GM12878 (cell line): ENCODE measurements around the gene KAZN. TPM values are rescaled to one million over a fixed set of nuclear protein-coding genes. Genes with fewer than 3 reads are reported as not detected.

Experiments
- ATAC-seq: fragments of 200-7000 bp; cut with Tn5 transposase; 3 replicates; pipeline ENCODE4 v1.9.1; 2020; ENCODE audit warnings: mild to moderate bottlenecking, moderate library complexity
- BruUV-seq: library from RNA; stranded (reverse); fragments of 400-500 nt; replicated peaks from 2 replicates; lab custom pipeline; 2021; lab: Mats Ljungman, UMichigan
- CTCF ChIA-PET: fragments of 300-600 bp; sonication (Branson Sonifier 250); formaldehyde crosslinking; extraction: SDS; loops from one replicate; lab custom pipeline; 2021; ENCODE audit warnings: inconsistent platforms; lab: Yijun Ruan, JAX
- POLR2A ChIA-PET: fragments of 350-600 bp; formaldehyde crosslinking; extraction: SDS; loops from one replicate; lab custom pipeline; 2021; ENCODE audit warnings: inconsistent platforms; lab: Charles Lee
- RAD21 ChIA-PET: fragments of 300-600 bp; sonication (Branson Sonifier 250); formaldehyde crosslinking; loops from one replicate; lab custom pipeline; 2023; ENCODE audit warnings: antibody characterized with exemption; ENCODE audit not compliant: unreplicated experiment; lab: Charles Lee
- SMC1A ChIA-PET: fragments of 300-600 bp; sonication (Branson Sonifier 250); formaldehyde crosslinking; loops from one replicate; lab custom pipeline; 2023; ENCODE audit not compliant: unreplicated experiment, uncharacterized antibody; lab: Charles Lee
- DNase-seq: peaks from one replicate; pipeline ENCODE4 v3.0.0-alpha.2; 2011; ENCODE audit warnings: low read depth, low spot score
- FAIRE-seq: peaks from 3 replicates; lab custom pipeline; 2011; peaks lifted over from hg19 to GRCh38; lab: Jason Lieb, UNC
- H2AFZ ChIP-seq: 2 replicates; pipeline ENCODE4 v1.6.0; 2011; ENCODE audit warnings: low read depth, low read length, control low read depth; ENCODE audit not compliant: control insufficient read depth
- H3K27ac ChIP-seq: 2 replicates; pipeline ENCODE4 v1.5.1; 2011; ENCODE audit warnings: control low read depth; ENCODE audit not compliant: control insufficient read depth, insufficient read depth
- H3K27me3 ChIP-seq, 2 experiments: replicated peaks in 1 of 2; 2 replicates each; pipeline versions ENCODE4 v1.6.0 to v1.6.1; 2011; ENCODE audit warnings: low read length in 1 of 2; ENCODE audit not compliant: control insufficient read depth in 2 of 2, insufficient read depth in 2 of 2
- H3K36me3 ChIP-seq, 2 experiments: 2 replicates each; pipeline ENCODE4 v1.5.1; 2011; ENCODE audit warnings: low read length in 1 of 2; ENCODE audit not compliant: control insufficient read depth in 2 of 2, insufficient read depth in 2 of 2
- H3K4me1 ChIP-seq: 2 replicates; pipeline ENCODE4 v1.6.1; 2011; ENCODE audit warnings: mild to moderate bottlenecking, low read length, moderate library complexity, mixed read lengths; ENCODE audit not compliant: control insufficient read depth, insufficient read depth
- H3K4me2 ChIP-seq: 2 replicates; pipeline ENCODE4 v1.6.0; 2011; ENCODE audit warnings: control low read depth; ENCODE audit not compliant: control insufficient read depth, insufficient read depth
- H3K4me3 ChIP-seq: fragments of 200-600 bp; sonication (generic); 2 replicates; pipeline ENCODE4 v1.5.1; 2016
- H3K79me2 ChIP-seq: 2 replicates; pipeline ENCODE4 v1.6.0; 2011; ENCODE audit warnings: low read length; ENCODE audit not compliant: control insufficient read depth, insufficient read depth
- H3K9ac ChIP-seq: 2 replicates; pipeline ENCODE4 v1.8.0; 2011; ENCODE audit warnings: low read length, control low read depth, mixed read lengths; ENCODE audit not compliant: control insufficient read depth, insufficient read depth
- H3K9me3 ChIP-seq: replicated peaks from 3 replicates; pipeline ENCODE4 v1.5.1; 2011; ENCODE audit warnings: mild to moderate bottlenecking, low read length; ENCODE audit not compliant: control insufficient read depth, insufficient read depth
- H4K20me1 ChIP-seq: 2 replicates; pipeline ENCODE4 v1.6.0; 2011; ENCODE audit not compliant: control insufficient read depth, insufficient read depth
- BHLHE40 ChIP-seq, 2 experiments: fragments of 450-650 bp in 1 of 2; IDR thresholded peaks; 2 replicates each; pipeline ENCODE4 v1.6.1; 2011 to 2017; ENCODE audit warnings: low read depth in 2 of 2, borderline replicate concordance in 1 of 2, improper control_type of control experiment in 1 of 2, low read length in 1 of 2, mild to moderate bottlenecking in 1 of 2
- CEBPB ChIP-seq, 2 experiments: fragments of 150-350 bp in 1 of 2; IDR thresholded peaks; 2 replicates each; pipeline ENCODE4 v1.6.1; 2012 to 2014; ENCODE audit warnings: low read depth in 2 of 2, low read length in 2 of 2, borderline replicate concordance in 1 of 2, inconsistent platforms in 1 of 2
- FOXK2 ChIP-seq: fragments of 450-650 bp; IDR thresholded peaks from 2 replicates; pipeline ENCODE4 v1.6.1; 2017; ENCODE audit warnings: mild to moderate bottlenecking, moderate library complexity
- FOXM1 ChIP-seq: IDR thresholded peaks from 2 replicates; pipeline ENCODE4 v1.6.1; 2012; ENCODE audit warnings: low read depth, mild to moderate bottlenecking, inconsistent platforms, low read length, moderate library complexity
- GATAD2B ChIP-seq: fragments of 450-650 bp; conservative IDR thresholded peaks from 2 replicates; pipeline ENCODE4 v1.6.1; 2017; ENCODE audit warnings: low read depth, mild to moderate bottlenecking, moderate library complexity
- HCFC1 ChIP-seq: fragments of 150-350 bp; IDR thresholded peaks from 2 replicates; pipeline ENCODE4 v1.6.1; 2014; ENCODE audit warnings: low read length
- MEF2B ChIP-seq: fragments of 450-650 bp; IDR thresholded peaks from 2 replicates; pipeline ENCODE4 v1.6.1; 2018; ENCODE audit warnings: mild to moderate bottlenecking, moderate library complexity; ENCODE audit not compliant: partially characterized antibody, poor library complexity, severe bottlenecking
- MTA3 ChIP-seq: IDR thresholded peaks from 2 replicates; pipeline ENCODE4 v1.6.1; 2012; ENCODE audit warnings: low read length, inconsistent platforms, borderline replicate concordance
- NR2C2 ChIP-seq: IDR thresholded peaks from 2 replicates; pipeline ENCODE4 v1.6.1; 2011; ENCODE audit warnings: borderline replicate concordance, low read depth; ENCODE audit not compliant: control insufficient read depth, insufficient read length
- NRF1 ChIP-seq: conservative IDR thresholded peaks from 2 replicates; pipeline ENCODE4 v1.6.1; 2011; ENCODE audit warnings: mild to moderate bottlenecking, low read depth, low read length, improper control_type of control experiment
- PAX5 ChIP-seq: IDR thresholded peaks from 2 replicates; pipeline ENCODE4 v1.6.1; 2011; ENCODE audit warnings: low read depth, low read length, borderline replicate concordance
- RELA ChIP-seq: fragments of 450-650 bp; IDR thresholded peaks from 2 replicates; pipeline ENCODE4 v1.8.0; 2014; ENCODE audit warnings: borderline replicate concordance; ENCODE audit not compliant: partially characterized antibody
- RUNX3 ChIP-seq: IDR thresholded peaks from 2 replicates; pipeline ENCODE4 v1.6.1; 2012; ENCODE audit warnings: low read length, inconsistent platforms
- SMARCA5 ChIP-seq: fragments of 450-650 bp; IDR thresholded peaks from 2 replicates; pipeline ENCODE4 v1.6.1; 2017; ENCODE audit warnings: mild to moderate bottlenecking
- SPI1 ChIP-seq: IDR thresholded peaks from 2 replicates; pipeline ENCODE4 v1.6.1; 2011; ENCODE audit warnings: low read depth, mild to moderate bottlenecking, low read length, moderate library complexity, borderline replicate concordance; ENCODE audit not compliant: insufficient read depth
- SUZ12 ChIP-seq: fragments of 200-600 bp; sonication (generic); IDR thresholded peaks from one replicate; pipeline ENCODE4 v1.6.1; 2018; ENCODE audit warnings: antibody characterized with exemption, mild to moderate bottlenecking; ENCODE audit not compliant: unreplicated experiment
- TCF12 ChIP-seq: IDR thresholded peaks from 2 replicates; pipeline ENCODE4 v1.6.1; 2011; ENCODE audit warnings: low read depth, mild to moderate bottlenecking, low read length
- ZNF384 ChIP-seq: IDR thresholded peaks from 2 replicates; pipeline ENCODE4 v1.6.1; 2012; ENCODE audit warnings: low read depth, mild to moderate bottlenecking, low read length, improper control_type of control experiment, borderline replicate concordance
- WGBS: methylation state at CpG from one replicate; pipeline ENCODE4 v1.1.6; 2016; ENCODE audit warnings: low lambda C conversion rate; ENCODE audit not compliant: insufficient replicate concordance, insufficient coverage; ENCODE audit errors: missing lambda C conversion rate; 5-methylcytosine and 5-hydroxymethylcytosine counted together
- in situ Hi-C: fragments of 300-500 bp; cut with MboI; formaldehyde crosslinking; loops from 9 replicates; pipeline ENCODE4 v1.14.3; 2018; ENCODE audit warnings: mixed read lengths
- intact Hi-C: fragments of 100-400 bp; cut with micrococcal nuclease; formaldehyde crosslinking; loops from one replicate; pipeline ENCODE4 v1.14.2; 2022; ENCODE audit not compliant: unreplicated experiment
- polyA plus RNA-seq, 11 experiments: library from polyadenylated mRNA; depleted of rRNA in 4 of 11; unstranded in 6 of 11; stranded (reverse) in 5 of 11; fragments of >200 nt; fragmentation: Nextera tagmentation in 4 of 11; fragmentation: Illumina TruSeq in 1 of 11; extraction: Ambion mirVana in 4 of 11; extraction: Trizol in 1 of 11; gene quantifications; 1 replicate in 1 of 11; 2 replicates in 10 of 11; pipeline versions ENCODE4 v1.2.1 to v1.2.3, GENCODE V29; 2011 to 2016; ENCODE audit warnings: inconsistent platforms in 2 of 11, missing spikeins in 2 of 11, low read depth in 1 of 11
- total RNA-seq, 4 experiments: library from RNA; depleted of rRNA in 3 of 4; stranded (reverse); fragments of >200 nt in 3 of 4; fragmentation: Illumina TruSeq in 1 of 4; extraction: Trizol in 1 of 4; gene quantifications; 2 replicates each; pipeline versions ENCODE4 v1.2.1 to v1.2.3, GENCODE V29; 2013 to 2021

Gene KAZN
- total and polyA plus RNA-seq, 10 of the 15 experiments (the other 5 are each of a cell fraction or from before 2014, with no cell fraction given) = 0.72 to 4.0 (median 1.2) TPM

- no peak overlapping the region for H3K27ac ChIP-seq
- intact Hi-C loops (no loop called here), in situ Hi-C loops (no loop called here)
- no peaks in the 10 kb centered on the region for H3K27me3 ChIP-seq
- H2AFZ ChIP-seq = no peak overlapping the region
- no peak overlapping the region for H3K9ac ChIP-seq
- no peak overlapping the region for H3K4me3 ChIP-seq
- no TSS peak for BruUV-seq
- CTCF ChIA-PET = interaction anchor here (0.7 to 1.0 kb wide), 2 partner anchors 8 to 11 kb away, joined by 3 to 5 read pairs; no protein-coding TSS in a partner anchor
- H3K4me1 ChIP-seq = no peaks in the 10 kb centered on the region
- no peak overlapping the region for H3K4me2 ChIP-seq
- WGBS = 17% methylated on average over 10 of the region's 10 CpGs
- SMC1A ChIA-PET = no interaction called here
- no peak for FAIRE-seq
- POLR2A ChIA-PET = no interaction called here
- no peak for ATAC-seq
- TF ChIP-seq SPI1 = no peak
- H3K36me3 ChIP-seq = no peaks in the 10 kb centered on the region
- no peaks in the 10 kb centered on the region for H3K79me2 ChIP-seq
- no peaks in the 10 kb centered on the region for H4K20me1 ChIP-seq
- H3K9me3 ChIP-seq = no peaks in the 10 kb centered on the region
- DNase-seq = no peak
- RAD21 ChIA-PET = no interaction called here
Observed at GRCh38 chr1:15016526-15016925, 418.0 kb downstream of the KAZN start.

DNA sequence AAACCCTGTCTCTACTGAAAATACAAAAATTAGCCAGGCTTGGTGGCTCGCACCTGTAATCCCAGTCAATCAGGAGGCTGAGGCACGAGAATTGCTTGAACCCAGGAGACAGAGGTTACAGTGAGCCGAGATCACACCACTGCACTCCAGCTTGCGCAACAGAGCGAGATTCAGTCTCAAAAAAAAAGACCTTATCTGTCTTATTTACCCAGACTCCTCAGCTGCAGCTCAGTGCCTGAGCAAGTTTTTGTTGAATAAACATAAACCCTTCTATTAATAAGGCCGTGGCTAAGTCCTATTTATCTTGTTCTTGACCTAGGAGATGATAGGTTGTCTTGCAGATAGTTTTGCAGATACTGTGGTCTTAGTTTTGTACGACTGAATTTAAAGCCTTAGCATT lies 418.6 kb downstream of the KAZN start:
- ChIA-PET CTCF (interaction anchor here (1.0 kb wide), 1 partner anchor 10 kb away, joined by 5 read pairs; no protein-coding TSS in a partner anchor), POLR2A (no interaction called here), SMC1A (no interaction called here), RAD21 (no interaction called here)
- WGBS = 19% methylated on average over 7 of the region's 7 CpGs
- Histone ChIP-seq H4K20me1 (no peaks in the 10 kb centered on the region), H3K4me3 (no peak overlapping the region), H3K27ac (no peak overlapping the region), H3K4me1 (no peaks in the 10 kb centered on the region), H3K9ac (no peak overlapping the region), H3K27me3 (no peaks in the 10 kb centered on the region), H3K36me3 (no peaks in the 10 kb centered on the region), H3K9me3 (no peaks in the 10 kb centered on the region), H2AFZ (no peak overlapping the region), H3K4me2 (no peak overlapping the region), H3K79me2 (no peaks in the 10 kb centered on the region)
- intact Hi-C loops (no loop called here), in situ Hi-C loops (no loop called here)
- FAIRE-seq = no peak
- ATAC-seq = no peak
- DNase-seq = no peak
- no TSS peak for BruUV-seq
- no peak for TF ChIP-seq PAX5
- no peak for TF ChIP-seq ZNF384
- no peak for TF ChIP-seq CEBPB (IDR thresholded peaks at IDR 0.05; ENCODE audit: borderline replicate concordance in 1 of 2, low read depth in 2 of 2, low read length in 2 of 2)
- no peak for TF ChIP-seq SUZ12
- TF ChIP-seq GATAD2B = no peak
- TF ChIP-seq MTA3 = no peak
- no peak for TF ChIP-seq FOXM1
- TF ChIP-seq NRF1 = no peak
- no peak for TF ChIP-seq RELA
- TF ChIP-seq FOXK2 = no peak
- TF ChIP-seq TCF12 = no peak
- no peak for TF ChIP-seq BHLHE40 (IDR thresholded peaks at IDR 0.05; ENCODE audit: borderline replicate concordance in 1 of 2, low read depth in 2 of 2, low read length in 1 of 2)
- no peak for TF ChIP-seq SMARCA5
- TF ChIP-seq HCFC1 = no peak
- TF ChIP-seq RUNX3 = no peak
- TF ChIP-seq NR2C2 = no peak
- no peak for TF ChIP-seq MEF2B
